H4 (cell line): ENCODE results near the gene PTPRD. TPM values are rescaled to one million over a fixed set of nuclear protein-coding genes. Genes with fewer than 3 reads are reported as not detected.
A peak's percentile ranks its signal among the peaks of the same experiment; 100 is the strongest.

Experiments used
- DNase-seq: peaks from one replicate; pipeline ENCODE4 v3.0.0-alpha.2; 2015; ENCODE audit warnings: low spot score
- total RNA-seq: library from RNA; depleted of rRNA; stranded (reverse); fragments of >200 nt; shearing (Covaris generic); gene quantifications from 2 replicates; pipeline ENCODE4 v1.2.3, GENCODE V29; 2014

PTPRD gene
- total RNA-seq, 1 experiment from 2014 or later = 3.8 TPM

- DNase-seq = no peak
These were observed 1000.5 kb downstream of the PTPRD start for GRCh38 chr9:9612270-9612669.

GRCh38 chr9:9605681-9606080, 1007.1 kb downstream of the PTPRD start:
- no peak for DNase-seq

GRCh38 chr9:9603345-9603744, 1009.5 kb downstream of the PTPRD start:
- DNase-seq = no peak

- no peak for DNase-seq
These were observed 1014.1 kb downstream of the PTPRD start for GRCh38 chr9:9598723-9599122.

GRCh38 chr9:9592104-9592503, 1020.7 kb downstream of the PTPRD start:
- no peak for DNase-seq

GRCh38 chr9:9585920-9586319, 1026.9 kb downstream of the PTPRD start:
- DNase-seq = peak; percentile 2

- DNase-seq = no peak
These were observed 1038.7 kb downstream of the PTPRD start for GRCh38 chr9:9574080-9574479.

- no peak for DNase-seq
These were observed 1047.1 kb downstream of the PTPRD start for GRCh38 chr9:9565700-9566099.

GRCh38 chr9:9563817-9564216, 1049.0 kb downstream of the PTPRD start:
- no peak for DNase-seq

GRCh38 chr9:9560382-9561035, 1052.3 kb downstream of the PTPRD start:
- DNase-seq = no peak

GRCh38 chr9:9558907-9559306, 1053.9 kb downstream of the PTPRD start:
- DNase-seq = no peak

- DNase-seq = no peak
These were observed 1054.9 kb downstream of the PTPRD start for GRCh38 chr9:9557804-9558334.

- no peak for DNase-seq
These were observed 1055.7 kb downstream of the PTPRD start for GRCh38 chr9:9556865-9557803.

- no peak for DNase-seq
These were observed 1060.1 kb downstream of the PTPRD start for GRCh38 chr9:9552665-9553064.

- DNase-seq = no peak
These were observed 1074.0 kb downstream of the PTPRD start for GRCh38 chr9:9538766-9539165.

GRCh38 chr9:9538356-9538755, 1074.4 kb downstream of the PTPRD start:
- DNase-seq = no peak

GRCh38 chr9:9536523-9536922, 1076.3 kb downstream of the PTPRD start:
- DNase-seq = no peak

GRCh38 chr9:9523476-9524139, 1089.2 kb downstream of the PTPRD start:
- DNase-seq = no peak

- DNase-seq = no peak
These were observed 1090.4 kb downstream of the PTPRD start for GRCh38 chr9:9522406-9522805.

- no peak for DNase-seq
These were observed 1091.6 kb downstream of the PTPRD start for GRCh38 chr9:9521033-9521779.

GRCh38 chr9:9504869-9505268, 1107.9 kb downstream of the PTPRD start:
- DNase-seq = no peak

GRCh38 chr9:9499546-9499945, 1113.3 kb downstream of the PTPRD start:
- DNase-seq = no peak
